Stimulated activated CD4-positive, alpha-beta T cell treated with anti-CD3 and anti-CD28 coated beads, Interleukin-1b, Interleukin-23, amount 100 ng/mL, for 24 hours (primary cell): ENCODE data around the gene ELL.

Source experiments
- DNase-seq, 4 experiments: peaks; one replicate each; pipeline ENCODE4 v3.0.0-alpha.2; 2020; ENCODE audit warnings: low read depth in 4 of 4, low spot score in 1 of 4

Gene ELL

DNA sequence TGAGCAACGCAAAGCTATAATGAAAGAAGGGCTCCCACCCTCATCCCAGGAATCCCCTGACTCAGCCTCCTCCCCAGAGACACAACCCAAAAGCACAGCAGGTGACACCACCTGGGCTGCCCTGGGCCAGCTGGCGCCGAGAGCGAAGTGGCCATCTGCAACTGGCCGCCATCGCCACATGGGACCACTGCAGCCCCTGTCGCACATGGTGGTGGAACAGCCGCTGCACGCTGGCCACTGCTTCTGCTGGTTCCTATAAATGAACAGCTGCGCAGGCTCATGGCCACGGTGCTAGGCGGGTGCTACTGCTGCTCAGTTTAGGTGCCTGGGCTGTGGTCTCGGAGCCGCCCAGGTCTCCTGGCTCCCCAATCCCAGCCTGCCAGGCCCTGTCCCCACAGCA, 72.3 kb downstream of the ELL start:
- no peak for DNase-seq

DNA sequence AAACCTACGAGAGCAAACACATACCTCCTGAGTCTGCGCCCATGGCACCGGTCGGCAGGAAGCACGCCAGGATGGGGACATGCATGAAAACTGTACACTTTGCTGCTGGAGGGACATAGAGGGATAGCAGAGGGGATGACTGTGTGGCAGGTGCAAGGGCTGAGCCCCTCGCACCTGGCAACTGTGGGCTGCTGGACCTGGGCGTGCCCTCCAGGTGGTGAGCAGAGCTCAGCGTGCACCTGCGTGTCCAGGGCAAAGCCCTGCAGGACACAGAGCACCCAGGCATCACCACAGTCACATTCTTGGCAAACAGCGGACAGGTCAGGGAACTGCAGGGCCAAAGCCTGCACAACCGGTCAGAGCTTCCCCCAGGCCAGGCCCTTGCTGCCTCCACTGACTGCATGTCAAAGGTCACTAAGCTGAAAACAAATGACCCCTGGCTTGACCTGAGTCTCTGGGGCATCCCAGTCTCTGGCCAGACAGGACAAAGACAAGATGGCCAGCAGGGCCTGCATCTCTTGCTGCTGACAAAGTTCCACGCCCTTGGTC, 75.0 kb downstream of the ELL start:
- no peak for DNase-seq

DNA sequence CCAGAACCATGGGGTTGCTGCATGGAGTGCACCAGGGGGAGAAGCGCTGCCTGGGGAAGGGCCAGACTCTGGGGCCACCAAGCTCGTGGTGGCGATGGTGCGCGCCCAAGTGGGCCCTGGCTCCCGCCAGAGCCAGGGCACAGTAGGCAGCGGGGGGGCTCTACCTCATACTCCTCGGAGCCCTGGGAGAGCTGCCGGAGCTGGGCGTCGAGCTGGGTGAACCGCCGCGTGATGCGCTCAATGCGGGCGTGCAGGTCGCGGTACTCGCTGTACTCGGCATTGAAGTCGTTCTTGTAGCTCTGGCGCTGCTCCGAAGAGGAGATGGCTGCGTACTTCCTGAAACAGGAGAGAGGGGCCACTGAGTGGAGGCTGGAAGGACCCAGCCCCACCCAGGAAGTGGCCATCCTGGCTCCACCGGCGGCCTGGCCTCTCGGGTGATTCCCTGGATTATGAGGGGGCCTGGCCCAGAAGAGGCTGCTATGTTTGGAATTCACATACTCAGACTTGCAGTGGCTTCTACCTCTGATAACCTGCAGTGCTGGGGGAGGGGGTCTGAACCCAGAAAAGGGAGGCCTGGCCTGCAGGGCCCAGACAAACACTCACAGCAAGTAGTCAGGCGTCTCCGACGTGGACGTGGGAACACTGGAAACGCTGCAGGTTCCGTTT, 75.6 kb downstream of the ELL start:
- DNase-seq, result no peak

DNA sequence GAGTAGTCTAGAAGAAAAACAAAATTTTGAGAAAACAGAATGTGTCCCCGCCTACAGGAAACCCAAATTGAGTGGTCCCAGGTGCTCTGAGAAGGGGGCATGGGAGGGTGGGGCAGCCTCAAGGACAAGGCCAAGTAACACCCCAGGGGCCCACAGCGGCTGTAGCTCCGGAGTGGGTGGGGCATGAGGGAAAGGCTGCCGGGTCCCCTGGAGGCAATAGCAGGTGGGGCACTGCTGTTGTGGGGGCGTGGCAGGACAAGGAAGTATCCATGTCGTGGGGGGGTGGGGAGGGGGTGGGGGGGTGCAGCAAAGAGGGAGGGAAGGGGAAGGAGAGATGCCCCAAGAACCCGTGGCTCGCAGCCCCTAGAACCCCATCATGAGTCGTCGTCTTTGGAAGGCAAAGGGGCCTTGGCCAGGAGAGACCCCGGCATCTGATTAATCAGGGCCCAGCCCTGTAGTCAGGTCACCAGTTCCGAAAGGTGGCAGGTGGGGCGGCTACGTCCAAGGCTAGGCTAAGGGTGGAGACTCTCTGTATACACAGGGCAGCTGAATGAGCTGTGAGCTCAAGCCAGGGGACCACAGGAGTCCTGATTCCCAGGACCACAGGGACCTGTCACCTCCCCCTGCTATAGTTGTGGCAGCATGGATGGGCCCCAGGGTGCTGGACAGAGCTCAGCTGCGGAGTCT, 76.5 kb downstream of the ELL start:
- DNase-seq, result no peak

DNA sequence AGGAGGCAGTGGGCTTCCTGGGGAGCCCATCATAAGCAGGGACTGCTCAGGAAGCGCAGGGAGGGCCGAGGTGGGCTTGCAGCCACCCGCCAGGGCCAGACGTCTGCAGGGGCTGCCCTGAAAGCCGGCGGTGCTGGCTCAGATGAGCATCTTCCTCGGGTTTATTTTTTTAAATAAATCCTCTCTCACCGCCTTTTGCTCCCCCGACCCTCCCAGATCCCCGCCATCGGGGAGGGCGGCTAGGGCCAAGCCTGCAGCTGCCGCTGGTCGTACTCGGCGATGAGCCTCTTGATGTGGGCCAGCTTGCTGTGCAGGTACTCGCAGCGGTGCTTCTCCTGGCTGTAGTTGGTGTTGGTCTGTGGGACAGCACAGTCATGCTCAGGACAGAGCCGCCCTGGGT, 77.4 kb downstream of the ELL start:
- no peak for DNase-seq

DNA sequence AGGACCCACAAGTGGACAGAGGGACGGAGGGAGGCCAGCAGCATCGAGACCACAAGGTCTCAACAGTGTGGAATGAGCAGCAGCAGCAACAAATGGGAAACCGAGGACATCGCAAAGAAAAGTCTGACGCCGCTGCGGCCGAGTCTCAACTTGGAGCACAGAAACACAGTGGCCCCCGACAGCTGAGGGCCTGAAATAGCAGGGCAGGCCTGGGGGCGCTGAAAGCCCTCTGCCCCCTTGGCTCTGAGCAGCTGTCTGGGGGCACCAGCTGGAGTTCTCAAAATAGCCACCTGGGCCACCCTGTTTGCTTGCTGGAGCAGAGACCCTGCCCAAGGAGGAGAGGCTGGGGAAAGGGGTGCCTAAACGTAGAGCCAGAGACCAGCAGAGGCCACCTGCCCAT, 78.0 kb downstream of the ELL start:
- DNase-seq, result no peak

DNA sequence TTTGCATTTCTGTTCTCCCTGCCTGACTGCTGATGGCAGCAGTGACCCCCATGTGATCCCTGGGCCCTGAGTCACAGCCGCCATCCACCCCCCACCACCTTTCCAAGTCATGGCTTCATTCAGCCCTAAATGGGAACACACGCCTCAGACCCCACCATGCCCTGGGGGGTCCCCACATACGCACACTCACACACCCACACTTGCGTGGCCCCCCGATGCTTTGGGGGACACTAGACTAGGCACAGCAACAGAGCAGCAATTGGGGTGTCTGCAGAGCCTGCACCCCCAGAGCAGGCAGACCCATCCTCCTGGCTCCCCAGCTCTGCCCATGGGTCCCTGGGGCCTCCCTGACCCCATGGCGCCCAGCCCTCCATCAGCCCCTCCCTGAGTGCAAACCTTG, 78.5 kb downstream of the ELL start:
- no peak for DNase-seq

DNA sequence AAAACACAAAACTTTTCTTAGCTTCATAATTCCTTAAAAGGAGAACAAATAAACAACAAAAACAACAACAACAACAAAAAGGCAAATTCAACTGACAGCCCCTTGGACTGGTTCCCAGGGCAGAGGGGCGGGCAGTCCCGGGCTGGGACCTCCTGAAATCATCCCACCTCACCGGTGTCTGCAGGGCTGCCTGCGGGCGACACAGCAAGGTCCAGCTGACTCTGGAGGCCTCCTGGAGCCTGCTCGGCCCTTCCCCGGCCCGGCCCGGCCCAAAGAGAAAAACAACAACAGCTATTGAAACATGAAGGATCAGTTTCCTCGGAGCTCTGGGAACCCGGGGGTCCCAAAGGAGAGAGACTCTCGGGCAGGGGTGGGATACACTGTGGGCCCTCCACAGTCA, 78.9 kb downstream of the ELL start:
- DNase-seq, result no peak

DNA sequence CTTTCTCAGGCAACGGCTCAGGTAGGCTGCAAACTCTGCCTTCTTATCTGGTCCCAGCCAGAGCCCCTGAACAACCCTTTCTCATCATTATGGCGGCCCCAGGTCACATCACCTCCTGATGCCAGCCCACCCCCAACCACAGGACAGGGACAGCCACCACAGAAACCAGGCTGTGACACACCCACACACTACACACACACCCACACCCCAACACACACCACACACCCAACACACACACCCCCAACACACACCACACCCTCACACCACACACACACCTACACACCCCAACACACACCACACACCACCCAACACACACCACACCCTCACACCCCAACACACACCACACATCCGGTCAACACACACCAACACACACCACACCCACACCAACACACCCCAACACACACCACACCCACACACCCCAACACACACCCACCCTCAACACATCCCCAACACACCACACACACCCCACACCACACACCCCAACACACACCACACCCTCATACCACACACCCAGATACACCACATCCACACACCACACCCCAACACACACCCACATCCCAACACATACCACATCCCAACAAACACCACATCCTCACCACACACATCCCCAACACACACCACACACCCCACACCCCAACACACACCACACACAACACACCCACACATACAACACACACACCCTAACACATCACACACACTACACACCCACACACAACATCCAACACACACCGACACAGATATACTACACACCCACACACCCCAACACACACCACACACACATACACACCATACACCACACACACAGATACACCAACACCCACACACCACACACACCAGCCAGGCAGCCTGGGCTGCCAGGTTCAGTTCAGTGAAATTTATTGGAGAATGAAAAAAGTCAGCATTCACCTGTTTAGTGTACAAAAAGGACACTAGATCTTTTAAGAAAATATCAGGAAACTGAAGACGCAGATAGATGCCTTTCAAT, 79.8 kb downstream of the ELL start:
- no peak for DNase-seq

DNA sequence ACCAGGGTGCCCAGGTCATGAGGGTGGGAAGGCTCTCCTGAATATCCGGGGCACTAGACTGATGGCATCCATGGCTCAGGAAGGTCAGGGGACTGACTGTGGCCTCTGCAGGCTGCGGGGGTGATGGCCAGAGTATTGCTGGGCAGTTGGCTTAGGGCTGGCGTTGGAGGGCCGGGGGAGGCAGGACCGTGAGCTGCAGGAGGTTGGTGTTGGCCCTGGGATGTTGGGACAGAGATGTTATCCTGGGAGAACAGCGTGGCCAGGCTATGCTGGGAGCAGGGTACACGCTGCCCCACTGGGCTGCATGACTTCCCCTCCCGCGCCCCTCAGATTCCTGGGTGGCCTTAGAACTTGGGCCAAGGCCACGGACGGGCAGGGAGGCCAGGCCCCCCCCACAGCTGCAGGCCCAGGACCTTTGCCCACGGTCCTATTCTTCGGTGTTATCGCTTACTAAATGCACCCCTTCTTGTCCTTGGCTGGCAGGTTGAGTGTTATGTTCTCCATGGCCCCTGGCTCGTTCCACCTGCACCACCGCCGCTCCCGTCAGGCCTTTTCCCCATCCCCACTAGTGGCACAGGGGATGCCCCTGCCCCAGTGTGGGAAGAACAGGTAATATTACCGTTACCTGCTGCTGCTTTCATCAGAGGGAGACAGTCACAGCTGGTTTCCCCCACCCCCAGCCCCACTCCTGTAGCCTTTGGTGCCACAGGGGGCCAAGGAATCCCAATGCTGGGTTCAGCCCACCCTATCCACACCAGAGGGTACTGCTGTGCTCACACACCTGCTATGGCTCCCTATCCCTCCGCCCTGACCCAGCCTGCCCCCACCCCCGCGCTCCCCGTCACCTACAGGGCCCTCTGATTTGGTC, 80.7 kb downstream of the ELL start:
- no peak for DNase-seq

DNA sequence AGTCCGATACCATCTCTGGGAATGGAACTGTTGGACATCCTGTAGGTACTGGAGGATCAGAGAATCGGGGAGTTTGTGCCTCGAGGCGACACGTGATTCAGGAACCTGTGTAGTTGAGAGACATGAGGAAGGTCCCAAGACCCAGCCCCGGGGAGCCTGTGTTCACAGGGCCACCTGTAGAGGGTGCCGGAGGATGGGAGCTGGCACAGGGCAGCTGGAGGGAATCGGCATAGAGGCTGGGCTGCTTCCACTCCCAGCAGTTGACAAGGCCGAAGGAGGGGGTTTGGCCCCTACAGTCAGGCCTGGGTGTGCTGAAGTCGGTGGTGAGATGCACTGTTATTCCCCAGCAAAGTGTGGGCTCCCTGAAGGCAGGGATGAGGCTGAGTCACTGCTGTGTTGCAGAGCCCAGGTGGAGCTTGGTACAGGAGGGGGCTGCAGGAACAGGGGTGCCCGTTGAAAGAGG, 81.4 kb downstream of the ELL start:
- DNase-seq, result no peak

DNA sequence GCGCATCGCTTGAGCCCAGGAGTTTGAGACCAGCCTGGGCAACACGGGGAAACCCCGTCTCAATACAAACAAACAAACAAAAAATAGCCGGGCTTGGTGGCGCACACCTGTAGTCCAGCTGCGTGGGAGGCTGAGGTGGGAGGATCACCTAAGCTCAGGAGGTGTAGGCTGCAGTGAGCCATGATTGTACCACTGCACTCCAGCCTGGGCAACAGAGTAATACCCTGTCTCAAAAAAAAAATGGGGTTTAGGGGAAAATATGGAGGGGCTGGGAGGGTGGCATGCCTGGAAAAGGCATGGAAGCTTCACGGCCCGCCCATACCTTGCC, 82.0 kb downstream of the ELL start:
- DNase-seq, result no peak

DNA sequence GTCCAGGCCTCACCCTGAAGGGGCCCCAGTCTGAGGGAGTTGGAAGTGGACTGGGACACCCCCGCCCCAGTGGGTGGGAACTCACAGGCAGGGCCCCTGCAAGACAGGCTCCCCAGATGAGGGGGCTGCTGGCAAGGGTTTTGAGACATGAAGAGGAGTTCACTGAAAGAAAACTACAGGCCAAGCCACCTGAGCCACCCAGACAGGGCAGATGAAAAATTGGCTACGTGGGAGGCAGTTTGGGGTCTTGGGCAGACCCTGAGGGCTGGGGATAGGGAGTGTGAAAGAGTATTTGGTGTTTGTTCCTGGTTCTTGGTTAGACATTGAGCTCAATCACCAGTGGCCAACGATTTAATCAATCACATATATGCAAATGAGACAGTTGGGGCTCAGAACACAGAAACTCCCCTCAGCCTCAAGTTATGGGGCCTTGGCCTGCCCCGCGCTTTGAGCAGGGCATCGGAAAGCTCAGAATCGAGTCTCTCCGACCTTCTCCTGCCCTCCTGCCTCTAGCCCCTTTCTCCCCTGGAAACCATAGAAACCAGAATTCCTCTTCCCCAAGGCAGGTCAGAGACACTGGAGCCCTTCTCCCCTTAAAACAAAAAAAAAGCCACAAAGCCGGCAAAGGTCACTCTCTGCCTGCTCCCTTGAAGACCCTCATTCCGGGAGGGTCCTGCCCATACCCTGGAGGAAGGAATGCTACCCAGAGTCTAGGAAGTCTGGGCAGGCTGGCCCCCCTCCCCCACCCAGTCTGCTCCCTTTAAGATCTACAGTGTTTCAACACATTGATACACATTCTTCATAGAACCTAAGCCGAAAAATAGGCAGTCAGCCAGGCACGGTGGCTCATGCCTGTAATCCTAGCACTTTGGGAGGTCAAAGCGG, 82.6 kb downstream of the ELL start:
- no peak for DNase-seq

DNA sequence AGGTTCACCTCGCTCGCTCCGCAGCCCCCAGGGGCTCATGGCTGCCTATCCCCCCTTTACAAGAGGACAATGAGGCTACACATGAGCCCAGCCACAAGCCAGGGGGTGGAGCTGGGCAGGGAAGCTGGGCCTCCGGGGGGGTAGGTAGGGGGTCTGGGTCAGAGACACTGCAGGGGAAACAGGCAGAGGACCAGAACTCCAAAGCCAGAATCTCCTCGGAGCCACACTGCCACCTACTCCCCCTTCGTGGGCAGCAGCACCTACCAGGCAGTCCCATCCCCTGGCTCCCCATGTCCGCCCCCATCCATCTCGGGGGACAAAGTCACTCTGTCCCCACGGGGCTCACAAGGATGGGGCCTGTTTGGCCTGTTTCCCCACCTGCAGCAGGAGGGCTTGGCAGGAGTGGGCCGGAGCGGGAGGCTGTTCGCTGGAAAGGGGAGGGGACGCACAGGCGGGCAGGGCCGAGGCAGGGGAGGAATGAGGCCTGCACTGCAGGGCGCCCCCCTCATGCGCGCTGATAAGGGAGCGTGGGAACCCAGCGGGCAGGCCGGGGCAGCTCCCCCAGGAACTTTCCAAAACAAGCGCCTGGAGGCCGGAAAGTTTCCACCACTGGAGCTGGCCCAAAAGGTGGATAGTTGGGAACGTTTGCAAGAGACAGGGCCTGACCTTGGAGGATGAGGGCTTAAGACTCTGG, 83.4 kb downstream of the ELL start:
- DNase-seq, result no peak

DNA sequence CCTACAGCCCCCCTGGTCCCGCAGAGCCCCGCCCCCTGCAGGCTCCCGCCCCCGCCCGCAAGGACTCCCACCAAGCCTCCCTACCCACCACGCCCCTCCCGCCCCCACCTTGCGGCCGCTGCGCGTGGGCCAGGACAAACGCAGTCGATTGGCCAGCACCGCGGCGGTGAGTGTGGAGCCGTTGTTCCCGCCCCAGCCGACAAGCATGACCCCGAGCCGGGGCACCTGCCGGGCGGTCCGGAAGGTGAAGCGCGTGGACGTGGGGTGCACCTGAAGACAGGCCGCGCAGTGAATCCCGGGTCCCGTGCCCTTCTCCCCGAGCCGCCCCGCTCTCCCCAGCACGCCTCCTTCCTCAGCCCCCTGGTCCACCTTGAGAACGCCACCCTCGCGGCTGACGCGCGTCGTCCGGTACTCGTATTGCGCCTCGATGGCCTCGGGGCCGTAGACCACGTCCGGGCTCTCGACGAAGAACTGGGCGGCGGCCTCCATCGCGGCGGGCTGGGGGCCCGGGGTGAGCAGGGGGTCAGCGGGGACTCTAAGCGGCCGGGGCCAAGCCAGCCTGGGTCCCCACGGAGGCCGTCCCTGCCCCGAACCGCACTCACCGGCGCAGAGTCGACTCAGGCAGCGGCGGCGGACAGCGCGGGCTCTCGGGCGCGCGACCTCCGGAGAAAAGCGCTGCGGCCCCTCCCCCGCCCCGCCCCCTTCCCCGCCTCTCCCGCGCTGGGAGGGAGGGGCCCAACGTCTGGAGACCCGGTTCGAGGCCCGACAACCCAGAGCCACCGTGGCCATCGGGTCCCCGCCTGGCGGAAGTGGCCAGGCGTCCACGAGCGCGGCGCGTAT, 84.2 kb downstream of the ELL start, which contains the start of gene ISYNA1:
Gene ISYNA1, minus strand, starts transcription at position 643 of the 840 bp plus-strand sequence. Its CDS starts 154 bp downstream, at position 489.
- DNase-seq, result peak in 1 of 4 experiments; percentile 25

DNA sequence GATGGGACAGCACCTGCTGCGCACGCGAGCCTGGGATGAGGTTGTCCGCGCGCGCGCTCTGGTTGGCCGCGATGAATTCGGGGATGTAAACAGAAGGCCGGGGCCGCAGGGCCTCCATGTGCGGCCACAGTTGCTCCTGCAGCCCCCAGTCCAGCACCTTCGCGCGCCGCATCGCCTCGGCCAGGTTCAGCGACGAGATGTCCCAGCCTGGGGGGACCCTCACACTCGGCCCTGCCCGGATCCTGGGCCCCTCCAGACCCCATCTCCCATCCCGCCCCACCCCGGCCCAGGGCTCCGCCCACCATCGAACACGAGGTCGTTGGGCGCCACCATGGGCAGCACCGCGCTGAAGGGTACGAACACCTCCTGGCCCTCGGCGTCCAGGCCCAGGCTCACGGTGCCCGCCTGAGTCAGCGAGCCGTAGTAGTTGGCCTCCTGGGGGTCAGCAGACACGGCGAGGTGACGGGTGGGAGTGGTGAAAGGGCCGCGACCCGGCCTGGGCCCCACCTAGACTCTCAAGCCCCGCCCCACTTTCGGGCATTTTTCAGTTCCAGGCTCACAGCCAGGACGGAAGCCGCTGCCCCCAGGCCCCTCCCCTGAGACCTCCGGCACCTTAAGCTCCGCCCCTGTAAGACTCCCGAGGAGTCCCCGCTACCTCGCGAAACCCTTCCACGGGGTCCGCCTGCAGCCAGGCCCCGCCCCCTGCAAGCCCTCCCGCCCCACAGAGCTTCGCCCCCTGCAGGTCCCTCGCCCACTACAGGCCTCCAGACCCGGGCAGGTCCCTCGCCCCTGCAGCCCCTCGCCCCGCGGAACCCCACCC, 85.0 kb downstream of the ELL start:
- DNase-seq, result peak in 2 of 4 experiments; percentile 46 to 65
